GM20000 (cell line): Measurements from ENCODE around the gene PAQR8.

Source experiments
- DNase-seq: peaks from one replicate; pipeline ENCODE4 v3.0.0; 2012; ENCODE audit warnings: low spot score
- TF ChIP-seq, protein P1 (sequence below): IDR thresholded peaks from 2 replicates; pipeline ENCODE4 v1.5.1; 2012; ENCODE audit warnings: mild to moderate bottlenecking, control low read depth; ENCODE audit errors: extremely low read depth, missing control alignments

The PAQR8 gene

DNA sequence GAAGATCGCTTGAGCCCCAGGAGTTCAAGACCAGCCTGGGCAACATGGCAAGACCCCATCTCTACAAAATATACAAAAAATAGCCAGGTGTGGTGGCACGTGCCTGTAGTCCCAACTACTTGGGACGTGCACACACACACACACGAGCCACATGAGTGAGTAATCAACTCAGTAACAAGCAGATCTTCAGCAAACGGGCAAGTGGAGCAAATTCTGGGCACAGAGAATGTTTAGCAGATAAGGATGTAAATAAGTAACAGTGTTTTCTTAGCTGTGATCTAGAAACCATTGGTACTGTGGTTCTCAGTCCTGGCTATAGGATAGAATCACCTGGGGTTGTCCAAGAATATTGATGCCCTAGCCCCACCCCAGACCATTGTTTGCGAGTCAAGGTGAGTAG is 6.1 kb downstream of the PAQR8 start:
- no peak for DNase-seq
- TF ChIP-seq, protein P1, sequence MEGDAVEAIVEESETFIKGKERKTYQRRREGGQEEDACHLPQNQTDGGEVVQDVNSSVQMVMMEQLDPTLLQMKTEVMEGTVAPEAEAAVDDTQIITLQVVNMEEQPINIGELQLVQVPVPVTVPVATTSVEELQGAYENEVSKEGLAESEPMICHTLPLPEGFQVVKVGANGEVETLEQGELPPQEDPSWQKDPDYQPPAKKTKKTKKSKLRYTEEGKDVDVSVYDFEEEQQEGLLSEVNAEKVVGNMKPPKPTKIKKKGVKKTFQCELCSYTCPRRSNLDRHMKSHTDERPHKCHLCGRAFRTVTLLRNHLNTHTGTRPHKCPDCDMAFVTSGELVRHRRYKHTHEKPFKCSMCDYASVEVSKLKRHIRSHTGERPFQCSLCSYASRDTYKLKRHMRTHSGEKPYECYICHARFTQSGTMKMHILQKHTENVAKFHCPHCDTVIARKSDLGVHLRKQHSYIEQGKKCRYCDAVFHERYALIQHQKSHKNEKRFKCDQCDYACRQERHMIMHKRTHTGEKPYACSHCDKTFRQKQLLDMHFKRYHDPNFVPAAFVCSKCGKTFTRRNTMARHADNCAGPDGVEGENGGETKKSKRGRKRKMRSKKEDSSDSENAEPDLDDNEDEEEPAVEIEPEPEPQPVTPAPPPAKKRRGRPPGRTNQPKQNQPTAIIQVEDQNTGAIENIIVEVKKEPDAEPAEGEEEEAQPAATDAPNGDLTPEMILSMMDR, result no peak

DNA sequence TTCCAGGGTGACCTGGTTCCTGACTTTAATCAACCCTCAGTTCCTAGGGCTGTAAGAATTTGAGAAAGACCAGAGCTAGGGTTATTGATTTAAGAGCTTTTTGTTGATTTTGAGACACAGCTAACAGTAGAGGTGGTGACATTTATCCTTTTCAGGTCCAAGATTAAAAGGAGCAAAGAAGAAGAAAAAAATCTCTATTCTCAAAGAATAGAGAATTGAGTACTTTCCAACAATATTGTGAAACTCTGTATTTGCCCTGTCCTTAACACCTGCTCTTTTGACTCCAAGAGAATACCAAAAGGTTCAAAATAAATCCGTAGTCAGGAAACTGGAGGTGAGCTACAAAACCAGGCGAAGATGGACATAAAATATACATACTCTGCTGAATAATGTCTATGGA is 7.3 kb downstream of the PAQR8 start:
- TF ChIP-seq, protein P1, result no peak
- DNase-seq, result no peak

DNA sequence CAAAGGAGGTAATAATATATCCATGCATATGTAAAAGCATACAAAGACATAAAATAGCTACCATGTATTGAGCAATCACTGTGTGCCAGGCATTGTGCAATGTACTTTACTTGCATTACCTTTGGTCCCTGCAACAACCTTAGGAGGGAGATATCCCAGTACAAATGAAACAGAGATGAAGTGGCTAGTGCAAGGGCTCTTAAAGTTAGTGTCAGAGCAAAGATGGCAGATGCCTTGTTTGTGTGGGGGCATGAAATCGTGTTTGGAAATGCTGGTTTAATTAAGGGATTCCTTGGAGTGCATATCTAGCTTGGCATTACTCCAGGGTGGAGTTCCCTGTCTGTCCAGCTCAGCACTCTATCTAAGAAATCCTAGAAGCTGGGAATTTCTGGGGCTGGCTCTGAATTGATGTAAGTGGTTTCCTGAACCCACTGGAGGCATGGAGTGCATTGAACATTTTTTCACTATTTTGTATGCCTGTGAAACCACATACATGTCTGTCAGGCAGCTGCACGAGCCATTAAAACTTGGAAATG is 9.8 kb downstream of the PAQR8 start:
- no peak for DNase-seq
- TF ChIP-seq, protein P1, result no peak

DNA sequence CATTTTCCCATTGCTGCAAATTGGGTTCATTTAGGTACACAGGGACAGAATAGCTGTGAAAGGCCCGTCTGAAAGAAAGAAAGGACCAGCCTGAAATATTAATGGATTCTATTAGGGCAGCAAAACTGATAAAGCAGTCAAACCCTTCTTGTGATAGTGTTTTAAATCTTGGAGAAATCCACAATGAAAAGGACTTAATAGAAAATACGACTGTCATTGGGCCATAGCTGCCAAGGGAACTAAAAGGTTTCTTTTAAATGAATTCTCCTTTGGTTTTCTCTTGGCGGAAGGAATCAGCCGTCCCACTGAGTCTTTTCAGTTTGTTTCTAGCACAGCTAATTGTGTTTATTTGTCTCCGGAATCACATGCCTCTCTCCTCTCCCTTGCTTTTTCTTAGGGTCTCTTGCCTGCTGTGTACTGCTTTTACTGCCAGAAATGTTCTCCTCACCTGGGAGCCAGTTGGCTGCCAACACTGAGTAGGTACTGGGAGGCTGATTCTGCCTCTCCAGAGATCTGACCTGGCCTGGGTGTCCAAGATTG is 11.3 kb downstream of the PAQR8 start:
- TF ChIP-seq, protein P1, result no peak
- no peak for DNase-seq

DNA sequence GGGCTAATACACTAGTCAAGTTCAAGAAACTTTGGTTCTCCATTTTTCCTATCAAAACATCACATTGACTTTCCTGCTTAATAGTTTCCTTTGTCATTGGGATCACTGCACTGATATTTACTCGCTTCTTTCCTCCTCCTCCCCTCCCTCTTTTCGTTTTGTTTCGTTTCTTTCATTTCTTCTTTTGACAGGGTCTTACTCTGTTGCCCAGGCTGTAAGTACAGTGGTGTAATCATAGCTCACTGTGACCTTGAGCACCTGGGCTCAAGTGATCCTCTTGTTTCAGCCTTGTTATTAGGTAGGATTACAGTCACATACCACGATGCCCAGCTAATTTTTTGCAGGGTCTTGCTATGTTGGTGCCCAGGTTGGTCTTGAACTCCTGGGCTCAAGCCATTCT is 12.3 kb downstream of the PAQR8 start:
- no peak for DNase-seq
- TF ChIP-seq, protein P1, result no peak

DNA sequence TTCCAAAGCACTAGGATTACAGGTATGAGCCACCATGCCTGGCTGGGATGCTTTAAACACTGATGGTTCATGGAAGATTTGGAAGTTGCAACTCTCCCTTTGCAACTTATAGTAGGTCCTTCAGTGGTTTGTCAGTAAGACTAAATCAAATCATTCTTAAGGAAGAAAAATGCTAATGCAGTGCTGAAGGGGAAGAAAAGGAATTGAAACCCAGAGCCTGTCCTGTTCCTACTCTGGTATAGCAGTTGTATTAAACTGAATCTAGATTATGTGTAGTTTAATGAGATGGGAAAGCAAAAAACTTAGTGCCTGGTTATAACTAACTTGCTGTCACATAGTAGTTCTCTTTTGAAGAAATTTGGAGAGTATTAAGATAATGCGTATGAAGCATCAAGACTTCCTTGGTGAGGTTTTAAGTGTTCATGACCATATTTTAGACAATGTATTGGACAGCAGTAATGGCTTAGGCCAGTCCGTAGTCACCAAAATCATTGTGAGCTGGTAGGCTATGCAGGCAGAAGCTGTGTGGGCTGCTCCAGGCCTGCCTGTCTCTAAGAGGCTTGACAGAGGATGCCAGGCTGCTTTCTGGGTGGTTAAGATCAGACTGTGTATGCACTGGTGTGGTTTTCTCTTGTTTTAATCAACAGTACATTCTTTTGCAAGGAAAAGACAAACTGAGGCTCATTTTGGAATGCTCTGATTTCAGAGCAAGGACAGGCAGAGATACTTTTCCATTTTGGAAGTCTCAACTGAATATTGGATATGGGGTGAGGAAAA is 14.0 kb downstream of the PAQR8 start:
- no peak for DNase-seq
- TF ChIP-seq, protein P1, result no peak

GRCh38 chr6:52376763-52377162 is 14.8 kb downstream of the PAQR8 start:
- no peak for DNase-seq
- TF ChIP-seq, protein P1, result no peak
